HG03064 (cell line): ENCODE data around the gene PDAP1.
A peak's percentile ranks its signal among the peaks of the same experiment; 100 is the strongest.
"Not testable (repeated sequence)": the region's sequence is repeated elsewhere in the genome, so short reads cannot be mapped to it uniquely, and the experiment has no call there.

Experiments used
- ATAC-seq: cut with Tn5 transposase; IDR thresholded peaks from one replicate; pipeline ENCODE4 v1.9.1; 2021; ENCODE audit warnings: low read depth; ENCODE audit not compliant: unreplicated experiment

The PDAP1 gene

DNA sequence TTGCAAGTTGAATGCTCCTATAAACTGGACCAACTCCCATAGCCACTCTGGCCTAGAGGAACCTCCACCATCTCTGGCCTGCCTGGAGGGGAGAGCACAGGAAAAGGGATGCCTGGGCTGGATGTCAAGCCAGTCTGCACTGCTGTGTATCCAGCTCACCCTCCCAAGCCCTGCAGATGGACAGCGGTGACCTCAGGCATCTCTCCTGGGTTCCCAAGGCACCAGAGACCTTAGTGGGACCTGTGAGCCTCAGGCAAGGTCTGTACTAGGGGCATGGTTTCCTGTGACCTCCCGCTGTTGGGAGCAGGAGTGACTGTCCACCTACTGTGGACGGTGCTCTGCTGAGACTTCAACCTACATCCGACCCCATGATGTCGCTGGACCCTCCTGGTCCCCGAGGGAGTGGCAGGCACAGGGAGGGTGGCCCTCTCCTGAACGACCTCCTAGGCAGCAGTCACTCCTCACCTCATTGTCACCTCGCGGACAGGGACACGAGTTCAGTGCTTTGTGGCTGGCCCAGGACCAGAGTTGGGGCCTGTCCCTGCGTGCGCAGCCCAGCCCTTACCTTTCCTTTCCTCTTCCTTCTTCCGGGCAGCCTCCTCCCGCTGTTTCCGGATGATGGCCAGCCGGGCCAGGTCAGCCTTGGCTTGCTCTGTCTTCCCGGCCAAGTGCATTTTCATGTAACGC lies 11.0 kb downstream of the PDAP1 start:
- no peak for ATAC-seq

DNA sequence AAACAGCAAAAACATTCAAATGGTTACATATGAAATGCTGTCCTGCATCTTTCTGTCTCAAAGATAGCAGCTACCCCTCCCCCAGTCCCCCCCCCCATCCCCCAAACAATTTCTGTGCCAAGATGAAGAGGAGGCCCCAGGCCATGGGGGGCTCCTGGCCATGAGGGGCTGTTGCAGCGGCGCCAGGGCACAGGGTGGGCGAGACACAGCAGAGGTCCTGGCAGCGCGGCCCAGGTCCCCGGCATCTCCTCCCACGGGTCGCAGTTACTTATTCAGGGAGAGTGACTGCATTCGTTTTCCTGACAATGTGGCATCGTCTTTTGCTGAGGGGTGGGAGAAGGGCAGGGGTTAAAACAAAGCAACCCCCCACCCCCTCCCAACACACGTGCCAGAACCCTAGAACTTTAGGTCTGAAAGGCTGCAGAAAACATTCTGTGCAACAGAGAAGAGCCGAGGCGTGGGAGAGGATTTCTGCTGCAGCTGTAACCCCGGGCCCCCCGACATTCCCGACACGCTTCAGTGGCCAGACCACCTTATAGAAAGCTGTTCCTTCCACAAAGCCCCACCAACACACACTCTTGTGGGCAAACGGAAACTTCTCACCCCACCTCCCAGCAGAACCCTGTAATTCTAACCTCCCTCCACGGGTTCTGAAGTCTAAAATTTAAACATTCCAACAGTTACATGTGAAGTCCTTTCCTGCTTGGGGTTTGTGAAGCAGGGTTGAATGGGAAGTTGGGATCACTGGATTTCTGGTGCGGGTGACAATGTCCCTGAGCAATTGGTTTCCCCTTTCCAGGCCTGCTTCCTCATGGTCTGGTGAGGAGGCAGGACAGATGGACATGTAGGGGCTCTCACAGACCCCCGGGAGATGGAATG lies 11.7 kb downstream of the PDAP1 start:
- ATAC-seq, result no peak

GRCh38 chr7:99395616-99396327 lies 12.6 kb downstream of the PDAP1 start:
- ATAC-seq, result no peak

DNA sequence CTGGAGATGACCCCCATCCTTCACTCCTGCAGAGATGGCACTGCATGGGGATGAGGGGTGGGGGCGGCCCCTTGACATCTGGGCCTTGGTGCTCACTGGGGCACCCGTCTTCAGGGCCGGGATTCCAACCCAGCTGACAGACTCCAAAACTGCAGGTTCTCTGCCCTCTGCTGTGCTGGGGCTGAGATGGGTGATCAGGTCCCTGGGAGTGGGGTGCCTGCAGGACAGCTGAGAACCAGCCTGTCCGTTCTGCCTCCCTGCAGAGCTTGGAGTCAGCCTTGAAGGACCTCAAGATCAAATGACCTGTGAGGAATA lies 14.3 kb downstream of the PDAP1 start:
- no peak for ATAC-seq

GRCh38 chr7:99393355-99394187 lies 14.8 kb downstream of the PDAP1 start:
- ATAC-seq, result no peak

DNA sequence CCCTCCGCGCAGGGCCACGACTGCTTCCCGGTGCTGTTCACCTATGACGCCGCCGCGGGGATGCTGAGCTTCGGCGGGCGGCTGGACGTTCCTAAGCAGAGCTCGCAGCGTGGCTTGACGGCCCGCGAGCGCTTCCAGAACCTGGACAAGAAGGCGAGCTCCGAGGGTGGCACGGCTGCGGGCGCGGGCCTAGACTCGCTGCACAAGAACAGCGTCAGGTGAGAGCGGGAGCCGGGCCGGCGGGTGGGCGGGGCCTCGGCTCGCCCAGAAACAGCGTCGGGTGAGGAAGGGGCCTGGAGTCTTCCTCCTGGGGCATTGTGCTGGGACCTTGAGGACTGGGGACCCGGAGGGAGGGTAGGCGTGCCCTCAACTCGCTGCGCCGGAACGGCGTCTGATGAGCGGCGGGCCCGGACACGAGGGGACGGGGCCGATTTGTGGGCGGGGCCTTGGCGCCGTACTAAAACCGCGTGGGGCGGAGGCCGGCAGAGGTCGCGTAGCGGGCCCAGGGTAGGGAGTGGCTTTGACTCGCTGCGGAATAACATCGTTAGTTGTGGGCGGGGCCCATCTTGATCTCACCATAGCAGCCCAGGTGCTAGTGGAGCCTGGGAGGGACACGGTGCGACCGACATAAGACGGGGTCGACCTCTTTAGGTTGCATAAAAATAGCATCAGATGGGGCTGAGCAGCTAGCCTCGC lies 15.6 kb downstream of the PDAP1 start:
- ATAC-seq, result peak; percentile 52

DNA sequence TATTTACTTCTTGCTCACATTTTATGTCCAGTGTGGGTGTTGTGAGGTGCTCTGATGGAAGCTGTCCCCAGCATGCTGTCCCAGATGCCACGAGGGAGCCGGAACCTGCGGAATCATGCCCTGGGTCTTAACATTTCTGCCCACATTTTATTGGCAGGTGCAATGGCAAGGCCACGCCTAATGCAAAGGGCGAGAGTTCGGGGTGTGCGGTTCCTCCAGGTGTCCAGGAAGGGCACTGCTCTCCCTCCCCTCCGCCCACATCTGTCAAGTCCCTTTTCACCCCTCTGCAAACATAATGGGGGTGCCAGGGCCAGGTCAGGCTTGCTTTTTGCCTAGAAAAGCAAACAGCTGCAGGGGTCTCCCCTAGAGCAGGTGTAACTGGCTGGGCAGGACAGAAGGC lies 16.4 kb downstream of the PDAP1 start:
- no peak for ATAC-seq

DNA sequence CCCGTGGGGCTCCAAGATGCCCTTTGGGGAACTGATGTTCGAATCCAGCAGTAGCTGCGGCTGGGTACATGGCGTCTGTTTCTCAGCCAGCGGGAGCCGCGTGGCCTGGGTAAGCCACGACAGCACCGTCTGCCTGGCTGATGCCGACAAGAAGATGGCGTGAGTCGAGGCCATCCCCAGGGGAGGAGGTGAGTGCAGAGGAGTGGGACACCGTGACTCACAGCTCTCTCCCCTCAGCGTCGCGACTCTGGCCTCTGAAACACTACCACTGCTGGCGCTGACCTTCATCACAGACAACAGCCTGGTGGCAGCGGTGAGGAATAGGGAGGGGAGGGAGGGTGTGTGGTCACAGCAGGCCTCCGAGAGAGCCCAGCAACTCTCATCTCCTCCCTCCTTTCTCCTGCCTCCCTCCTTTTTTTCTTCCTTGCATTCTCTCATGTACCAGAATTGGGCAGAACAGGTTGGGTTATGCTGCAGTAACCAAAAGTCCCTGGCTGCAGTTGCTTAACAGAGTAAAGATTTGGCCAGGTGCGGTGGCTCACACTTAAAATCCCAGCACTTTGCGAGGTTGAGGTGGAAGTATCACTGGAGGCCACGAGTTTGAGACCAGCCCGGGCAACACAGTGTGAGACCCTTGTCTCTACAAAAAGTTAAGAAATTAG lies 17.3 kb downstream of the PDAP1 start:
- ATAC-seq, result no peak

DNA sequence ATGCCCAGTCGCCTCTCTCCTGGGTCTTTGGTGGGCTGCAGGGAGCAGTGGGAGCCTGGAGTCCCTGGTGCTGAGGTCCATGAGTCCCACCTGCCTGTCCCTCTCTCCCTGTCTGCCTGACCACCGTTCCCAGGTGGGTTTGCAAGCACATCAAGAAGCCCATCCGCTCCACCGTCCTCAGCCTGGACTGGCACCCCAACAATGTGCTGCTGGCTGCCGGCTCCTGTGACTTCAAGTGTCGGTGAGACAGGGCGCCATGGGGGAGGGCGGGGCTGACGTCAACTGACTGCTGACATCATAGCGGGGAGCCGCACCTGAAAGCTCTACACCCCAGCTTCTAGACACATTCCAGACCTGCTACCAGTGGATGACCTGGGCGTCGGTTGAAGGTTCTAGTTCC lies 18.6 kb downstream of the PDAP1 start:
- no peak for ATAC-seq

DNA sequence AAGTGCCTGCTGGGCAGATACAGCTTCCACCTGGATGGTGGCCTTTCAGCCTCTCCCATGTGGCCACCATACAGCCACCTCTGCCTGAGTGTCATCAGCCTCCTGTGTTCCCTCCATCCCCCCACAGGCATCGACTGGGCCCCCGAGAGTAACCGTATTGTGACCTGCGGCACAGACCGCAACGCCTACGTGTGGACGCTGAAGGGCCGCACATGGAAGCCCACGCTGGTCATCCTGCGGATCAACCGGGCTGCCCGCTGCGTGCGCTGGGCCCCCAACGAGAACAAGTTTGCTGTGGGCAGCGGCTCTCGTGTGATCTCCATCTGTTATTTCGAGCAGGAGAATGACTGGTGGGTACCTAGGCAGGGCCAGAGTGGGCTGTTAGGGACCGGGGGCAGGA lies 20.5 kb downstream of the PDAP1 start:
- no peak for ATAC-seq

DNA sequence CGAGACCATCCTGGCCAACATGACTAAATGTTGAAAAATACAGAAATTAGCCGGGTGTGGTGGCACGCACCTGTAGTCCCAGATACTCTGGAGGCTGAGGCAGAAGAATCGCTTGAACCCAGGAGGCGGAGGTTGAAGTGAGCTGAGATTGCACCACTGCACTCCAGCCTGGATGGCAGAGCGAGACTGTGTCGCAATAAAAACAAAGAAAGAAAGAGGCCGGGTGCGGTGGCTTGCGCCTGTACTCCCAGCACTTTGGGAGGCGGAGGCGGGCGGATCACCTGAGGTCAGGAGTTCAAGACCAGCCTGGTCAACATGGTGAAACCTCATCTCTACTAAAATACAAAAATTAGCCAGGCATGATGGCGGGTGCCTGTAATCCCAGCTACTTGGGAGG lies 21.2 kb downstream of the PDAP1 start:
- ATAC-seq, result not testable (repeated sequence)

DNA sequence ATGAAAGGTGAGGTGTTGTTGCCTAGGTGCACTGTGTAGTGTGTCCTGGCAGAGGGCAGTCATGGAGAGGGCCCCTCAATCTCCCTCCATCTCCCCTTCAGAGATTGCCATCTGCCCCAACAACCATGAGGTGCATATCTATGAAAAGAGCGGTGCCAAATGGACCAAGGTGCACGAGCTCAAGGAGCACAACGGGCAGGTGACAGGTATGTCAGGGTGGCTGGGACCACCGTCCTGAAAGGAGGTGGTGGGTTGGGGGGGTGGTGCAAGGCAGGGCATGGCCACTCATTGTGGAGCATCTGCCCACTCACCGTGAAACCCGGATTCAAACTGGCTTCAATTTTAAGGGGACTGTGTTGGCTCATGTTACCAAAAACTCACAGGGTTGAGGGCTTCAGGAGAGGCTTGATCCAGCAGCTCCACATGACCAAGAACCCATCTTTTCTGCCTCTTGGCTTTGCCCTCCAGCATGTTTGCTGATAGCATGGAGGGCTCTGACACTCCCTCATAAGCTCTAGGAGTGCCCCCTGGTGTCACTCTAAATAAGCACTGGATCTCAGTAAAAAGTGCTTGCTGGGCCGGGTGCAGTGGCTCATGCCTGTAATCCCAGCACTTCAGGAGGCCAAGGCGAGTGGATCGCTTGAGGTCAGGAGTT lies 21.7 kb downstream of the PDAP1 start:
- no peak for ATAC-seq

DNA sequence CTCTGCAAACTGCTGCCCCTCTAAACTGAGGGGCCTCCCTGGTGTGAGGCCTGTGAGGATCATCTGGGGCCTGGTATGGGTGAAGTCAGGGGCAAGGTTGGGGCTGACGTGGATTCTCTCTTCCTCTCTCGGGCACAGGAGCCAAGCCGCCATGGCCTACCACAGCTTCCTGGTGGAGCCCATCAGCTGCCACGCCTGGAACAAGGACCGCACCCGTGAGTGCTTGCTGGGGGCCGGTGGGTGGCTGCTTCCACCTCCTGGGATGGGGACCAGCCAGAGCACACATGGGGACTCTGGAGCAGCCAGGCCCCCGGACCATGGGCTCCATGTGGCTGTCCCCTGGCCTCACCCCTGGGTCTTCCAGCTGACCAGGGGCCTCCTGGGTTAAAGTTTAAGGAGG lies 22.8 kb downstream of the PDAP1 start:
- no peak for ATAC-seq

- no peak for ATAC-seq
These were observed 23.9 kb downstream of the PDAP1 start for GRCh38 chr7:99384523-99384922.

DNA sequence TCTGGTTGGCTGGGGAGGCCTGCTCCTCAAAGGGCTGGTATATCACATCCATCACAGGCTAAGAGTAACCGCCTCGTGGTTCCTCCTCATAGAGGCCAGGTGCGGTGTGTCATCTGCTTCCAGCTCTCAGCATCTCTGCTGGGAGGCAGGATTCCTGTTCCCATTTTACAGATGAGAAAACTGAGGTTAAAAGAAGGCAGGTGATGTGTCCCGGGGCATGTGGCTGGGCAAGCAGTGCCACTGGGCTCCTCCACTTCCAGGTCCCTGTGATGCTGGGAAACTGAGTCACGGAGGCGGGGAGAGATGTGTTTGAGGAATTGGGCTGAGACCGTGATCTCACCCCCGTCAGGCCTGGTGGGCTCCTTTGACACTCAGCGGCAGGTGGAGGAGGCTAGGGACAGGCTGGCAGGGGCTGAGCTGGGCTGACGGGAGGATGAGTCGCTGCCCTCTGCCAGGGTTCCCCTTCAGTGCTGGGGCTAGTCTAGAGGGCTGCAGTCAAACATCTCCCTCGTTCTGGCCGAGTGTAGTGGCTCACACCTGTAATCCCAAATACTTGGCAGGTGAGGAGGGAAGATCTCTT lies 24.5 kb downstream of the PDAP1 start:
- no peak for ATAC-seq

DNA sequence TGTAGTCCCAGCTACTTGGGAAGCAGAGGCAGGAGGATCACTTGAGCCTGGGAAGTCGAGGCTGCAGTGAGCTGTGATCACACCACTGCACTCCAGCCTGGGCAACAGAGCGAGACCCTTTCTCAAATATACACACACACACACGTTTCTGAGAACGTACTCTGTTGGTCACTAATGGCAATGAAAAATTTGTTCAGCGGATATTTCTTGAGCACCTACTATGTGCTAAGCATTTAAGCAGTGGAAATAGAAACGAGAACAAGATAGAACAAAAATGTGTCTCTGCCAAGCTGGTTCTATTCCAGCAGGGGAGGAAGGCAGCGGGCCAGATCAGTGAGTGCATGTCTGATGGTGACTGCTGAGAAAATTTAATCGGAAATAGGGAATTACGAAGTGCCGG lies 25.2 kb downstream of the PDAP1 start:
- ATAC-seq, result no peak

GRCh38 chr7:99381664-99382075 lies 26.7 kb downstream of the PDAP1 start:
- ATAC-seq, result no peak

GRCh38 chr7:99380823-99381663 lies 27.4 kb downstream of the PDAP1 start:
- ATAC-seq, result peak; percentile 71
